ENCODE measurements around the gene BHLHA15.

DNA sequence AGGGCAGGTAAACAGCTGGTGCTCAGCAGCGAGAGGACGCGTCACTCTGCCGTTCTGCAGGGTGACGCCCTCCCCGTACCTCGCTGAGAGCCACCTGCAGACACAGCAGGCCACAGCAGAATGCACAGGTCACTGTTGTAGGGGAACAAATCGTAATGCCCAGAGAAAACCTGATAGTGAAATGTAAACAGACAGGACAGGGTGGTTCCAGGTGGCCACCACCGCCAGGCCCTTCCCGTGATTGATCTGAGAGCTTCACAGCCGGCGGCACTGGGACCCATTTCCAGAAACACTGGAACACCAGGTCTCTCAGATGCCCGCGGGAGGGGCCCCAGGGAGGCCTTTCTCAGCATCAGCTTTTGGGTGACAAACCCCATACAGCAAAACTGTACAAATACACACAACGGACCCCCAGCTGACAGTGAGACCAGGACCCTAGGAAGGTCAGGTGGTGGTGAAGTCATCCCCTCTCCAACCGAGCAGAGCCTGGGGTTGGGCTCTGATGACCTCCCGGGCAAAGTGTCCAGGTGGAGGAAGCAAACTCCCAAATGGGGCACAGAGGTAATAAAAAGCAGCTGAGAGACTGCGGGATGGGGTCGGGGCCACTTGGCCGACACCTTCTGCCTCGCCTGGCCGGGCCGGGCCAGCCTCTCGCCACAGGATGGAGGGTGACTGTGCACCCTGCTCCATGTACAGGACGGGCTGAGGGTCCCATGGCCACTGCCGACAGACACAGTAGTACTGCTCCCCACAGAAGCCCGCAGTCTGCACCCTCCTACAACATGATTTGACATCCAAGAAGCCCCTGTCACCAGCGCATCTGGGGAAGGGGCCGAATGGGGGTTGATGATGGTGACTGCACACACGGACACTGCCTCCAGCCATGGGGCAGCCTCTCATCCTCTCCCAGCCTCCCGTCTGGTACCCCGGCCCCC lies 4.6 kb downstream of the BHLHA15 start:
- TF ChIP-seq, protein P1, sequence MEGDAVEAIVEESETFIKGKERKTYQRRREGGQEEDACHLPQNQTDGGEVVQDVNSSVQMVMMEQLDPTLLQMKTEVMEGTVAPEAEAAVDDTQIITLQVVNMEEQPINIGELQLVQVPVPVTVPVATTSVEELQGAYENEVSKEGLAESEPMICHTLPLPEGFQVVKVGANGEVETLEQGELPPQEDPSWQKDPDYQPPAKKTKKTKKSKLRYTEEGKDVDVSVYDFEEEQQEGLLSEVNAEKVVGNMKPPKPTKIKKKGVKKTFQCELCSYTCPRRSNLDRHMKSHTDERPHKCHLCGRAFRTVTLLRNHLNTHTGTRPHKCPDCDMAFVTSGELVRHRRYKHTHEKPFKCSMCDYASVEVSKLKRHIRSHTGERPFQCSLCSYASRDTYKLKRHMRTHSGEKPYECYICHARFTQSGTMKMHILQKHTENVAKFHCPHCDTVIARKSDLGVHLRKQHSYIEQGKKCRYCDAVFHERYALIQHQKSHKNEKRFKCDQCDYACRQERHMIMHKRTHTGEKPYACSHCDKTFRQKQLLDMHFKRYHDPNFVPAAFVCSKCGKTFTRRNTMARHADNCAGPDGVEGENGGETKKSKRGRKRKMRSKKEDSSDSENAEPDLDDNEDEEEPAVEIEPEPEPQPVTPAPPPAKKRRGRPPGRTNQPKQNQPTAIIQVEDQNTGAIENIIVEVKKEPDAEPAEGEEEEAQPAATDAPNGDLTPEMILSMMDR (IDR thresholded peaks at IDR 0.05): no peak
- TF ChIP-seq POLR2A (IDR thresholded peaks at IDR 0.05): no peak
- no peak for TF ChIP-seq POLR2AphosphoS5 (IDR thresholded peaks at IDR 0.05)

Measured in breast epithelium (tissue), 3 donors.